Activated naive CD4-positive, alpha-beta T cell treated with anti-CD3 and anti-CD28 coated beads, Interleukin-2, amount 10 ng/mL, durations not matched to agents 7 days and 5 days (primary cell): ENCODE data around the gene KCNJ6.
"Not testable (repeated sequence)": the region's sequence is repeated elsewhere in the genome, so short reads cannot be mapped to it uniquely, and the experiment has no call there.

Experiments
- CTCF ChIA-PET: fragments of 350-600 bp; sonication (Branson Sonifier 250); formaldehyde crosslinking; loops from one replicate; lab custom pipeline; 2021; ENCODE audit warnings: antibody characterized with exemption; lab: Charles Lee
- DNase-seq: peaks from one replicate; pipeline ENCODE4 v3.0.0-alpha.2; 2020
- H3K27ac Mint-ChIP-seq: one replicate; pipeline ENCODE4 v1.8.0; 2021; ENCODE audit warnings: mild to moderate bottlenecking, moderate library complexity, mixed read lengths
- H3K27me3 Mint-ChIP-seq: one replicate; pipeline ENCODE4 v1.8.0; 2021; ENCODE audit warnings: mild to moderate bottlenecking, mixed read lengths
- H3K36me3 Mint-ChIP-seq: one replicate; pipeline ENCODE4 v1.8.0; 2021; ENCODE audit warnings: mixed read lengths
- H3K4me1 Mint-ChIP-seq: one replicate; pipeline ENCODE4 v1.8.0; 2021; ENCODE audit warnings: mixed read lengths
- H3K4me3 Mint-ChIP-seq: one replicate; pipeline ENCODE4 v1.8.0; 2021; ENCODE audit warnings: mild to moderate bottlenecking, moderate library complexity, mixed read lengths
- H3K9me3 Mint-ChIP-seq: one replicate; pipeline ENCODE4 v1.8.0; 2021; ENCODE audit warnings: mixed read lengths

KCNJ6 gene

DNA sequence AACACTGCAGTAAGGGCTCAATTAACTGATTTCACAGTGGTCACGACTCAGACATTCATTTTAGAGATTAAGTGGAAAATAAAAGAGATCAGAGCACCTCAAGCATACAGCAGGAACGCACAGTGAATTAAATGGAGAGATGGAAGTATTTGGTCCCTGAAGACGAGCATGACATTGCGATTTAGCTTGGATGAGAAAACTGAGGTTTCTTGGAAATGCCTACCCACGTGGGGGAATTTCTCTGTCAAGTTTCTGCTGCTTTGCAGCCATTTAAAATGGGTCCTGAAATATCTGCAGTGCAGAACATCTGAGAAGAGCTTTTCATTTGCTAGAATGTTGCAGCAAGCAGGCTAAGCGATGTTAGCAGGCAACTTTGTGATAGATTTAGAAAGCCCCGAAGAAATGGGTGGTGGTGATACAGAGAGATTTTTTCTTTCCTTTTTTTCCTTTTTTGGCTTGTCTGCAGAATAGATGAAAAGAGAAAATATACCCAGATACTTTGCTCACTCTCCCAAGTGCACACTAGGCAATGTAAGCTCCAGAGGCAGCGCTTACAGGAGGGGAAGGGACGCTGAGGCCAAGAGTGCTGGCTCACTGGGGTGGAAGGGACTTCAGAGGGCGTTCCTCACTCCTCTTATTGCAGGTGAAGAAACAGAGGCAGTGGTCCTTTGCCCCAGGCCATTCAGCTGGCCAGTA lies 258.0 kb downstream of the KCNJ6 start:
- Mint-ChIP-seq H3K9me3 (no peaks in the 10 kb centered on the region), H3K4me3 (no peak overlapping the region), H3K27me3 (peaks cover 23% of the 10 kb centered on the region), H3K4me1 (no peaks in the 10 kb centered on the region), H3K36me3 (no peaks in the 10 kb centered on the region), H3K27ac (no peak overlapping the region)
- CTCF ChIA-PET = no interaction called here
- DNase-seq = no peak

DNA sequence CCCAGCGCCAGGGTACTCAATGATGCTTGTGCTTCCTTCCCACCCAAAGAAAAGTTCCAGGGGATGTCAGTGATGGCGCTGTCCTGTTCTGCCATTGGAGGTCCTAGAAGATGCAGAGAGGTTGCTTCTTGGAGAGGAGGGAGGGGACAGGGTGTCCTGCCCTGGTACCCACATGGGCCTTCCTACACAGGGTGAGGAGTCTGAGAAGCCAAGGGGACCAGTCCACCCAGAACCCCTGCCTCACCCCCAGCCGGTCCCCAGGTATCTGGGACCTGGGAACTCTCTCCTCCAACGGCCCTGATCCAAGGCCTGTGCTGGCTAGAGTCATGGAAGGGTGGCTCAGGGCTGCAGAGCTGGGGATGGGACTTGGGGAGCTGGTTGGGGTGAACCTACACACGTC lies 259.4 kb downstream of the KCNJ6 start:
- Mint-ChIP-seq H3K27ac (no peak overlapping the region), H3K36me3 (no peaks in the 10 kb centered on the region), H3K9me3 (no peaks in the 10 kb centered on the region), H3K27me3 (peaks cover 23% of the 10 kb centered on the region), H3K4me1 (no peaks in the 10 kb centered on the region), H3K4me3 (no peak overlapping the region)
- CTCF ChIA-PET = no interaction called here
- no peak for DNase-seq

DNA sequence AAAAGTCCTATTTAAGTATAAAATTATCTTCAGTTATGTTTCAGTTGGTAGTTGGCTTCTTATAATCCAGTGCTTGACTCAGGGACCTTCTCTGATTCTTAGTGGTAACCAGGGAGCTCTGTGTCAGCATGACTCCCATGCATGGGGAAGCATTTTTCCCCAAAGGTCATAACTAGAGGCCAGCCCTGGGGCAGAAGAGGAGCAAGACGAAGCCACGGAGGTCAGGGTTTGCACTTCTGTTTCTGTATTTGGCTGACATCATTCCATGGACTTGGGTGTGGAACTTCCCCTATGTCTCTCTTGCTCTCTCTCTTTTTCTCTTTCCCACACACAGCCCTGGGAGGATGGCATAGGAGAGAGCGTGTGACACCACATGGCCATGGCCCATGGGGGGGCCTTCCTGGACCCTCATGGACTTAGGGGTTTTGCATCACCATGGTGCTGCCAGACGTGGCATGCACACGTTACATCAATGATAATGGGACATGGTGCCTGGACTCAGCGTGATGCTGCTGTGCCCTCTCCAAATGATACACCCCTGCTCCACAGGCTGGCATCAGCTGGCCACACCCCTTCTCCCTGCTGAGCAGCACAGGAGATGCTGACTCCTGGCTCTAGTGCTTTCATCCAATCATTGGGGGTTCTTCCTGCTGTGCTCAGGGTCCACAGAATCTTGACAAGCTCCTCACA lies 260.5 kb downstream of the KCNJ6 start:
- Mint-ChIP-seq H3K27me3 (peaks cover 23% of the 10 kb centered on the region), H3K4me3 (no peak overlapping the region), H3K4me1 (no peaks in the 10 kb centered on the region), H3K27ac (no peak overlapping the region), H3K9me3 (no peaks in the 10 kb centered on the region), H3K36me3 (no peaks in the 10 kb centered on the region)
- CTCF ChIA-PET = interaction anchor here (0.9 kb wide), 1 partner anchor 13 kb away, joined by 3 read pairs; no protein-coding TSS in a partner anchor
- no peak for DNase-seq

DNA sequence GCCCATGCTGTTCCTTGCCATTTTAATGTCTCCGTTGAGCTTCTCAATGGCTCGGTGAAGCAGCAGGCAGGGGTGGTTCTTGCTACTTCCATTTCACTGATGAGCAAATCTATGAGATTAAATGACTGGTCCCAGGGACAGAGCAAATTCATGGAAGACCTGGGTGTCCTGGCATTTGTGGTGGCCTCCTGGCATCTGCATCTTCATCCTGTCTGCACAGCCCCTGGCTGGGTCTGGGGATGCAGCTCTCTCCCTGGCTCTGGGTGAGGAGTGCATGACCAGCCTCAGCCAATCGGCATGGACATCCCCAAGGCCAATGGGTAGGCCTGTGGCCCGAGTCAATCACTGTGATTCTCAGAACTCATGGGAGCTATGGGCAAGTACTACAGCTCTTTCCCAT lies 261.7 kb downstream of the KCNJ6 start:
- CTCF ChIA-PET = interaction anchor here (1.0 kb wide), 1 partner anchor 9 kb away, joined by 5 read pairs; no protein-coding TSS in a partner anchor
- Mint-ChIP-seq H3K4me3 (no peak overlapping the region), H3K36me3 (no peaks in the 10 kb centered on the region), H3K27me3 (peaks cover 23% of the 10 kb centered on the region), H3K9me3 (no peaks in the 10 kb centered on the region), H3K27ac (no peak overlapping the region), H3K4me1 (no peaks in the 10 kb centered on the region)
- DNase-seq = no peak

DNA sequence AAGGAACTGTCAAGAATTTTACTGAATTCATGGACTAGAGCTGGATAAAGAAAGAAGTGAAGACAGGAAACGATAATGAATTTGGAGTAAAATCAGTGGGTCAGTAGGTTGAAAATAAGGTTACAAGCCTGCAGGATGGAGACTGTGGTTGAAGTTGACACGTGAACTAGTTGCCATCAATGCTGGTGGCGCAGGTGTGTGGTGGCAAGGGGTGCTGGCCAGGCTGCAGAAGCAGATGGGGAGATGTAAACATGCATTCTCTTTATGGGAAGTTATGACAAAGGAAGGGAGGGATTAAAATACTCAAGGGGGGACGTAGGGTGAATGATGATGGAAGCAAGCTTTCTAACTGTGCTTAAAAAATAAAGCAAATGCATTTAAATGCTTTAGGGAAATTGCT lies 263.1 kb downstream of the KCNJ6 start:
- Mint-ChIP-seq H3K27me3 (peaks cover 16% of the 10 kb centered on the region), H3K4me3 (no peak overlapping the region), H3K4me1 (no peaks in the 10 kb centered on the region), H3K9me3 (no peaks in the 10 kb centered on the region), H3K27ac (no peak overlapping the region), H3K36me3 (no peaks in the 10 kb centered on the region)
- CTCF ChIA-PET = no interaction called here
- no peak for DNase-seq

DNA sequence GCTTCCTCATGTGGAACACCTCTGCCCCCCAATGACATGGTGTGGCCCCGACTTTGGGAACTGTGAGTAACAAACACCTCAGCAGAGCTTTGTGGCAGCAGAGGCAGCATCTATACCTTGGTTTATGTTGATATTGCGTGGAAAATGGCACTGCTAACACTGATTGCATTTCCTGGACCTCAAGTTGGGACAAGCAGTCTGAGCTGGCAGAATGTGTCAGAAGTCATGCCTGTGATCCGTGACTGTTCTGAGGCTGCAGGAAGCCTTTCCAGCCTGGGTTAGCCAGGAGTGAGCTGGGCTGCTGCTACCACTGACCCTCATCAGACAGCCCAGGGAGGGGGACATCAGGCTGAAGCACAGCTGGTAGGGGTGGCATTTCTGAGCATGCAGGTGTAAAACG lies 268.5 kb downstream of the KCNJ6 start:
- H3K4me1 Mint-ChIP-seq = no peaks in the 10 kb centered on the region
- H3K27me3 Mint-ChIP-seq = no peaks in the 10 kb centered on the region
- CTCF ChIA-PET = interaction anchor here (0.6 kb wide), 1 partner anchor 64 kb away, joined by 3 read pairs; no protein-coding TSS in a partner anchor
- no peak overlapping the region for H3K27ac Mint-ChIP-seq
- no peak for DNase-seq
- no peaks in the 10 kb centered on the region for H3K9me3 Mint-ChIP-seq
- no peak overlapping the region for H3K4me3 Mint-ChIP-seq
- no peaks in the 10 kb centered on the region for H3K36me3 Mint-ChIP-seq

DNA sequence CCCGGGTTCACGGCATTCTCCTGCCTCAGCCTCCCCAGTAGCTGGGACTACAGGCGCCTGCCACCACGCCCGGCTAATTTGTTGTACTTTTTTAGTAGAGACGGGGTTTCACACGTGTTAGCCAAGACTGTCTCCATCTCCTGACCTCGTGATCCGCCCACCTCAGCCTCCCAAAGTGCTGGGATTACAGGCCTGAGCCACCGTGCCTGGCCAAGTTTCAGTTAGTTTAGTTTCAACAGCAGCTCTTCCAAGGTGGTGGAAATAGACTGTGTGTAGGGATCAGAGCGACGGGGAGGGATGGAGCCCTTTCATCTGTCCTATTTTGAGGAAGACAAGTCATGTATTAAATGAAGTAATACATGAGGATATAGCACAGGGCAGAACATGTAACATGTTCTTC lies 269.5 kb downstream of the KCNJ6 start:
- H3K4me3 Mint-ChIP-seq, H3K4me1 Mint-ChIP-seq, H3K27ac Mint-ChIP-seq, H3K27me3 Mint-ChIP-seq, CTCF ChIA-PET, H3K36me3 Mint-ChIP-seq, H3K9me3 Mint-ChIP-seq, DNase-seq: not testable (repeated sequence)

DNA sequence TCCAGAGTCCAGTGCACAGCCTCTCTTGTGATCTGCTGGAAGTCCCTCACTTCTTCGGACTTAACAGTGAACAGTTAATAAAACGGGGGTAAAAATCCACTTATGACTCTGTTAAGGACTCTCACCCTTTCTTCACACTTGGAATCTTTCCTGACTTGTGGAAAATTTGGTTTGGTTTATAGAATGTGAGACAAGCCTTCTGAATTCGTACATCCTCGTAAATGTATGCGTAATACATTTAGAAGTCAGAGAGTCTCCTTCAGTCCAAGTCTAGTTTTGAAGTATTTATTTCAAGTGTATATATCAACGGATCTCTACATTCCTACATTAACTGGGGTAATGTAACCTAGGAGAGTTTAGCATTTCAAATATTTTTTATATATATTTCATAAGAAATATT lies 270.4 kb downstream of the KCNJ6 start:
- Mint-ChIP-seq H3K27ac (no peak overlapping the region), H3K4me1 (no peaks in the 10 kb centered on the region), H3K36me3 (no peaks in the 10 kb centered on the region), H3K4me3 (no peak overlapping the region), H3K27me3 (peaks cover 8% of the 10 kb centered on the region), H3K9me3 (no peaks in the 10 kb centered on the region)
- CTCF ChIA-PET = no interaction called here
- DNase-seq = no peak

DNA sequence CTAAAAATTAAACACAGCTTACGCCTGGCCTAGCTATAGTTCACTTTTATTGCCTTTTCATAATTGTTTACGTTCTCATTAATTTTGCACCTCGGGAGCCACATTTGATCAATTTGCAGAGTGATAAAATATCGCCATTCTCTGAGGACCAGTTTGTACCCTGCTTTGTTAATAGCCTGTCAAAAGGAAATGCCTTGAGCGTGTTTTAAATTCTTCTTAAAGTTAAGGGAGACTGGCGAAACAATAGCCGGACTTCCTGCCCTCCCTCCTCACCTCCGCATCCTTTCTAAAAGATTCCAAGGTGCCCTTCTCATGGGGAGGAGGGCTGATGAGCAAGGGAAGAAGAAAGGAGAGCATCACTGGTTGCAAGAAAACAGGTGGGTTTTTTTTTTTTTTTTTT lies 271.6 kb downstream of the KCNJ6 start:
- H3K36me3 Mint-ChIP-seq = no peaks in the 10 kb centered on the region
- peaks cover 8% of the 10 kb centered on the region for H3K27me3 Mint-ChIP-seq
- no peaks in the 10 kb centered on the region for H3K4me1 Mint-ChIP-seq
- no peak for DNase-seq
- H3K9me3 Mint-ChIP-seq = no peaks in the 10 kb centered on the region
- no peak overlapping the region for H3K4me3 Mint-ChIP-seq
- CTCF ChIA-PET = interaction anchor here (0.6 kb wide), 1 partner anchor 821 kb away, joined by 3 read pairs; no protein-coding TSS in a partner anchor
- H3K27ac Mint-ChIP-seq = no peak overlapping the region

DNA sequence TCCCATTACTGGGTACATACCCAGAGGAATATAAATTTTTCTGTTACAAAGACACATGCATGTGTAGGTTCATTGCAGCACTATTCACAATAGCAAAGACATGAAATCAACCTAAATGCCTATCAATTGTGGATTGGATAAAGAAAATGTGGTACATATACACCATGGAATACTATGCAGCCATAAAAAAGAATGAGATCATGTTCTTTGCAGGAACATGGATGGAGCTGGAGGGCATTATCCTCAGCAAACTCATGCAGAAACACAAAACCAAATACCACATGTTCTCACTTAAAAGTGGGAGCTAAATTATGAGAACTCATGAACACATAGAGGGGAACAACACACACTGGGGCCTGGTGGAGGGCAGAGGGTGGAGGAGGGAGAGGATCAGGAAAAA lies 272.4 kb downstream of the KCNJ6 start:
- H3K27ac Mint-ChIP-seq, DNase-seq, H3K36me3 Mint-ChIP-seq, H3K4me1 Mint-ChIP-seq, H3K27me3 Mint-ChIP-seq, H3K4me3 Mint-ChIP-seq, H3K9me3 Mint-ChIP-seq: not testable (repeated sequence)
- CTCF ChIA-PET = interaction anchor here (0.8 to 1.4 kb wide), 2 partner anchors 12 to 16 kb away, joined by 3 to 5 read pairs; no protein-coding TSS in a partner anchor

DNA sequence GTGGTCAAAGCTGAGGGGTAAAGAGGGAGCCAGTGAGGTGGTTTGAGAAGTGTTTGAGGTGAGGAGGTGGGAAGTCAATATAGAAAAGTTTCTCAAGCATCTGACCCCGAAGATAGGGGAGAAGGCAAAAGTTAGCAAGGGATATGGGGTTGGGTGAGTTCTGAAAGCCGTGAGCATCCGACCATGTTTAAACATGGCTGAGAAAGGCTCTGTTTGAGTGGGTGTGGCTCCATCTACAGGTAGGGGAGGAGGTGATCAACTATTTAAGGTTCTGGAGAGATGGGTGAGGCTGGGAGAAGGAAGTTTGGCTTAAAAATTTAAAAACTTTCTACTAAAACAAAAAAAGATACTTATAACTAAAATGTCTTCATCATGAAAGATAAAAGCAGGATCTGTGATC lies 273.8 kb downstream of the KCNJ6 start:
- no peak overlapping the region for H3K4me3 Mint-ChIP-seq
- H3K27ac Mint-ChIP-seq = no peak overlapping the region
- H3K9me3 Mint-ChIP-seq = no peaks in the 10 kb centered on the region
- DNase-seq = peak; percentile 40
- H3K36me3 Mint-ChIP-seq = no peaks in the 10 kb centered on the region
- CTCF ChIA-PET = interaction anchor here (1.4 to 1.6 kb wide), 3 partner anchors 13 to 631 kb away, joined by 3 to 7 read pairs (median 3); no protein-coding TSS in a partner anchor
- no peaks in the 10 kb centered on the region for H3K4me1 Mint-ChIP-seq
- H3K27me3 Mint-ChIP-seq = peaks cover 12% of the 10 kb centered on the region

DNA sequence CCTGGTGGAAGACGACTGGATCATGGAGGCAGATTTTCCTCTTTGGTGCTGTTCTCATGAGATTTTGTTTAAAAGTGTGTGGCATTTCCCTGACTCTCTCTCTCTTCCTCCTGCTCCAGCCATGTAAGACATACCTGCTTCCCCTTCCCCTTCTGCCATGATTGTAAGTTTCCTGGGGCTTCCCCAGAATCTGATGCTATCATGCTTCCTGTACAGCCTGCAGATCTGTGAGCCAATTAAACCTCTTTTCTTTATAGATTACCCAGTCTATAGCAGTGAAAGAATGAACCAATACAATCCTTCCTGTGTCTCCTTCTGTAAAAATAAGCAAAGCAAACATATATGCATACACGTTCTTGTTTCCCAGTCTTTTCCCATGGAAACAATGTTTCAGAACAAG lies 276.5 kb downstream of the KCNJ6 start:
- H3K4me3 Mint-ChIP-seq = no peak overlapping the region

DNA sequence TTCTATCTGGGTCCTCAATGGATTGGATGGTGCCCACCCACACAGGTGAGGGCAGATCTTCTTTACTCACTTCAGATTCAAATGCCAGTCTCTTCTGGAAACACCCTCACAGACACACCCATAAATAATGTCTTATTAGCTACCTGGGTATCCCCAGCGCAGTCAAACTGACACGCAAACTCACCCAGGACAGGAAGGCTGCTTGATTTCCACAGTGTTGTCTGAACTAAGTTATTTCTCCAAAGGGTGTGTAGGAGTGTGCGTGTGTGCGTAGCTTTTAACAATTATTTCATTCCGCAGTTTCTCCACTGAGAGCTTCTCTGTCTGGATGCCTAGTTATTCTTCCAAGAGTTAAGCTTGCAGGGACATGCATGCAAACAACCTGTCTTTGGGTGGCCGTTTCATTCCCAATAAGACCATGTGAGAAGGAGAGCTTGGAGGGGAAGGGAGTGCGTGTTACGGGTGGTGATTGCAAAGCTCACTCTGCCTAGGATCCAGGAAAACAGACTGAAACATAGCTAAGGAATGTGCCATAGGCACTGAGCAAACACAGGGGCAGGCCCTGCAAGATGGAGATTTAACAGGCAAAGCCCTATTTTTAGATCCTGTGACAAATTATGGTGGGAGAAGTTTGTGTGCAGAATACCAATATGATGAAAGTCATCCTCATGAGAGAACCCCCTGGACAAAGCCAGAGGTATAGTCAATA lies 280.0 kb downstream of the KCNJ6 start:
- Mint-ChIP-seq H3K27me3 (peaks cover 17% of the 10 kb centered on the region), H3K4me1 (no peaks in the 10 kb centered on the region), H3K9me3 (no peaks in the 10 kb centered on the region), H3K27ac (no peak overlapping the region), H3K4me3 (no peak overlapping the region), H3K36me3 (no peaks in the 10 kb centered on the region)
- CTCF ChIA-PET = no interaction called here
- no peak for DNase-seq

More for the DNA sequence above, 276.5 kb downstream of the KCNJ6 start:
- DNase-seq = no peak
- H3K27me3 Mint-ChIP-seq = peaks cover 12% of the 10 kb centered on the region
- H3K4me1 Mint-ChIP-seq = no peaks in the 10 kb centered on the region
- H3K36me3 Mint-ChIP-seq = no peaks in the 10 kb centered on the region
- H3K27ac Mint-ChIP-seq = no peak overlapping the region
- no peaks in the 10 kb centered on the region for H3K9me3 Mint-ChIP-seq
- CTCF ChIA-PET = no interaction called here

DNA sequence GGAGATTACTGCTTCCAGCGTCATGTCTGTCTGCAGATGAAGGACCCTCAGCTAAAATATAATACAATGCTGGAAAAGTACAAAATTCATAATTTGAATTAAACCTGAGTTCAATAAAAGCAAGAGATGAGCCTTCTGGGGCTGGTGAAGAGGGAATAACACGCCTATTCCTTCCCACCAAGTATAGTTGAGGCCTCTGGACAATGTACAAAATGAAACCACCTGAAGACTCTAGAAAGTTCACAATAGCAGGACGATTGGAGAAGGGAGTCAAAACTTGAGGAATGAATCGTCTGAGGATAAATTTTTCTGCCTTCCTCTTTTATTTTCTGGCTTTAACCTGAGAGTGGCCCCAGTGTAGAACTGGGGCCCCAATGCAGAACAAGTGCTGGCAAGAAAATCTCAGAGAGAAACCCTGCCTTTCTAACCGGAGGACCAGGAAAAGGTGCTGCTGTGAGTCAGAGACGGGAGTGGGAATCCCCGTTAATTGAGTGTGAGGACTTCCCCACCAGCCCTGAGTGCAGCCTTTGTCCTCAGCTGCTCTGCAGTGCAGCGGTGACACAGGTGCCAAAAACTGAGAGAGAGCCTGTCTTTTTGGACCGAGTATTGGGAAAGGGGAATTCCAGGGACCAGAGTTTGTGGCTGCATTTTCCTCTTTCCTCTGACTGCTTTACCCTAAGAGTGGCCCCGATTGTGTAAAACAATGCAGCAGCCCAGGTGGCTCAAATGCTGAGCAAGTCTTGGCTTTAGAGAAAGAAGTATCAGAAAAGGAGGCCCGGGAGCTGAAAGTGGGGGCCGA lies 284.7 kb downstream of the KCNJ6 start:
- DNase-seq = no peak
- H3K9me3 Mint-ChIP-seq = no peaks in the 10 kb centered on the region
- H3K27ac Mint-ChIP-seq = no peak overlapping the region
- no peaks in the 10 kb centered on the region for H3K4me1 Mint-ChIP-seq
- CTCF ChIA-PET = no interaction called here
- H3K27me3 Mint-ChIP-seq = peaks cover 13% of the 10 kb centered on the region
- no peaks in the 10 kb centered on the region for H3K36me3 Mint-ChIP-seq
- no peak overlapping the region for H3K4me3 Mint-ChIP-seq
